NCI-H2081 treated with DMSO at 0.1 percent for 48 hours (cell line): ENCODE results near the gene ZFP57.
"Not testable (repeated sequence)": the region's sequence is repeated elsewhere in the genome, so short reads cannot be mapped to it uniquely, and the experiment has no call there.

Source experiments
- DNase-seq: peaks from one replicate; lab custom pipeline; 2025; lab: John Stamatoyannopoulos, UW

ZFP57 gene

GRCh38 chr6:29696147-29697125 is 15.5 kb upstream of the ZFP57 start:
- no peak for DNase-seq

GRCh38 chr6:29694637-29695036 is 13.7 kb upstream of the ZFP57 start:
- DNase-seq: no peak

GRCh38 chr6:29685718-29686326 is 4.9 kb upstream of the ZFP57 start:
- DNase-seq: no peak

GRCh38 chr6:29681811-29682210 is 859 bp upstream of the ZFP57 start:
- no peak for DNase-seq

GRCh38 chr6:29680416-29680815 is 536 bp downstream of the ZFP57 start:
- no peak for DNase-seq

- DNase-seq: no peak
Observed at GRCh38 chr6:29679962-29680361, 990 bp downstream of the ZFP57 start.

- DNase-seq: no peak
Observed at GRCh38 chr6:29678114-29678513, 2.8 kb downstream of the ZFP57 start.

- no peak for DNase-seq
Observed at GRCh38 chr6:29676981-29677601, 3.9 kb downstream of the ZFP57 start.

GRCh38 chr6:29675561-29675960 is 5.4 kb downstream of the ZFP57 start:
- DNase-seq: no peak

GRCh38 chr6:29674008-29674407 is 6.9 kb downstream of the ZFP57 start:
- no peak for DNase-seq

- no peak for DNase-seq
Observed at GRCh38 chr6:29673161-29673560, 7.8 kb downstream of the ZFP57 start.

GRCh38 chr6:29672116-29672515 is 8.8 kb downstream of the ZFP57 start:
- DNase-seq: not testable (repeated sequence)

- no peak for DNase-seq
Observed at GRCh38 chr6:29671026-29671425, 9.9 kb downstream of the ZFP57 start.

- DNase-seq: no peak
Observed at GRCh38 chr6:29667158-29667557, 13.8 kb downstream of the ZFP57 start.

- DNase-seq: no peak
Observed at GRCh38 chr6:29666826-29667130, 14.2 kb downstream of the ZFP57 start.

- DNase-seq: no peak
Observed at GRCh38 chr6:29665942-29666825, 14.8 kb downstream of the ZFP57 start.

- no peak for DNase-seq
Observed at GRCh38 chr6:29663300-29664042, 17.5 kb downstream of the ZFP57 start.

GRCh38 chr6:29661502-29662141 is 19.3 kb downstream of the ZFP57 start:
- not testable (repeated sequence) for DNase-seq

GRCh38 chr6:29661071-29661470 is 19.9 kb downstream of the ZFP57 start:
- DNase-seq: no peak

GRCh38 chr6:29656798-29657197 is 24.2 kb downstream of the ZFP57 start, which contains the start of gene MOG:
Gene MOG, plus strand, starts transcription at chr6:29657092. Its CDS starts 118 bp downstream, at chr6:29657210.
- no peak for DNase-seq

- DNase-seq: no peak
Observed at GRCh38 chr6:29656157-29656556, 24.8 kb downstream of the ZFP57 start.
